ENCODE measurements around the gene AHI1.

AHI1 gene

DNA sequence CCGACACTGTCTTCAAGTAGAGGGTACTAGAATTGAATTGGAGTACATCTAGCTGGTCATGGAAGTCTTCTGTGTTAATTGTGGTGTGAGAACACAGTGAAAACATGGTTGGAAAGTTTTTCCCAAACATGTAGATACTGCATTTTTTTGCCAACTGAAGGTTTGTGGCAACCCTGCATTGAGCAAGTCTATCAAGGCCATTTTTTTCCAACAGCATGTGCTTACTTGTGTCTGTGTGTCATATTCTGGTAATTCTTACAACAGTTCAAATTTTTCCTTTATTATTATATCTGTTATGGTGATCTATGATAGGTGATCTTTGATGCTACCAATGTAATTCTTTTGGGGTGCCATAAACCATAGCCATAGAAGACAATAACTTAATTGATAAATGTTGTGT is 169.4 kb downstream of the AHI1 start:
- DNase-seq (ENCODE audit: low read depth): no peak

DNA sequence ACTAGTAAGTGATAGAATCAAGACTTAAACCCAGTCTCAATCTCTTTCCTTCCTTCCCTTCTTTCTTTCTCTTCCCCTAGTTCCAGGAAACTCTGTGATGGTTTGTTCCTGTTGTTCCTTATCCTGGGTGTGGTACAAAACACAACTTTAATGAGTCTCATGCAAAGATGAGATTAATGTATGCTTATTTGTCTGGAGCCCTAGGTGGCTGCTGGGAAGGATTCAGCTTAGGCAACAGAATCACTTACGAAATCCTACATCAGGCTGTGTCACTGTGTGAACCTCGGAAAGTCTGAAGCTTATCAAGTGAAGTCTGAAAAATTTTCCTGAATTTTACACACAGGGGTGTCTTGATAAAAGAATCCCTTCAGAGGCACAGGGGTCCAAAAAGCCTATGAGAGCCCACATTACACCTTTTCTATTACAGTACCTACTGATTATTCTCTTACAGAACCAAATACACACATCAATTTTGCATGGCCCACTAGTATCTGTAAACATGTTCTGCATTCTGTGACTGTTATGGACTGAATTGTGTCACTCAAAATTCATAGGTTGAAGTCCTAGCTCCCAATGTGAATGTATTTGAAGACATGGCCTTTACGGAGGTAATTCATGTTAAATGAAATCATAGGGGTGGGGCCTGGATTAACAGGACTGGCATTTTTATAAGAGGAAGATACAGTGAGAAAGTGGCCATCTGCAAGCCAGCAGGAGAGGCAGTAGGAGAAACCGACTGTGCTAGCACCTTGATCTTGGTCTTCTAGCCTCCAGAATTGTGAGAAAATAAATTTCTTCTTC is 171.7 kb downstream of the AHI1 start:
- no peak for DNase-seq (ENCODE audit: low read depth)

DNA sequence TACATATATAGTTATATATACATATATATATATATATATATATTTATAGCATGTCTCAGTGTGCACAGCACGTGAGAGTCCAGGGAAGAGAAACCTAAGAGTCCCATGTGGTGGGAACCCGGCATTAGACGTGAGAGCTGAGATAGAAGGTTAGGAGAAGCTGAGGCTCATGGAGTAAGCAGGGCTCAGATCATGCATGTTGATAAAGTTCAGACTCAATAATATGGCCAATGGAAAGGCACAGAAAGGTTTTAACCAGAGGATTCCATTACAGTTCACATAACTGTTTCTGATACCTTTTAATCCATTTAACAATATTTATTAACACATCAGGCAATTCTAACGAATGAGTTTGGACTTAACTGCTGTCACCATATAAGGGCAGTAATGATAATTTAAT is 173.0 kb downstream of the AHI1 start:
- no peak for DNase-seq (ENCODE audit: low read depth)

DNA sequence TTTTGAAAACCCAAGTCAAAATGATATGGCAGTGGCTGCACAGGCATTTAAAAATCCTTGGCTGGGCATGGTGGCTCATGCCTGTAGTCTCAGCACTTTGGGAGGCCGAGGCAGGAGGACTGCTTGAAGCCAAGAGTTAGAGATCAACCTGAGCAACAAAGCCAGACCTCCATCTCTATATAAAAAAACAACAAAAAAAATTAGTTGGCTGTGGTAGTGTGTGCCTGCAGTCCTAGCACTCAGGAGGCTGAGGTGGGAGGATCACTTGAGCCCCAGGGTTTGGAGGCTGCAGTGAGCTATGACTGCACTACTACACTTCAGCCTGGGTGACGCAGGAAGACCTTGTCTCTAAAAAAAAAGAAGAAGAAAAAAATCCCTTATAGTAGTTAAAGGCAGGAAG is 173.6 kb downstream of the AHI1 start:
- DNase-seq (ENCODE audit: low read depth): no peak

DNA sequence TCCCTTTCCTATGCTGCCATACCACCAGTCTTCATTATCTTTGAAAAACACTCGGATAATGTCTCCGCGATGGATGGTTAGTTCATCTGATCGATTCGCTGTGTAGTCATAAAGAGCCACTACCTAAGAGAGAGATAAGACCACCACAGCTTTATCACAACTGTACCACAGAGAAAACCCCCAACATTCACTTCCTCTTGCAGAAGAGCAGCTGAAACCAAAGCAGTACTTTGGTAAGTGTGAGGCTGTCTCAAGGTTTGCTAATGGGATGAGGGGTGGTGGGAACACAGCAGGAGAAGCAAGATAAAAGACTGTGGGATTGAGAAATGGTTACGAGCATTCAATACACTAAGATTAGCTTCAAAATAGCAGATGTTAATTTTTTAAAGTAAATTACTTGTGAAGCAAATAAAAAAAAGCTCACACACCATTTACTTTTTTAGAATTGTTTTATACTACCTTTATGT is 174.3 kb downstream of the AHI1 start:
- no peak for DNase-seq (ENCODE audit: low read depth)

DNA sequence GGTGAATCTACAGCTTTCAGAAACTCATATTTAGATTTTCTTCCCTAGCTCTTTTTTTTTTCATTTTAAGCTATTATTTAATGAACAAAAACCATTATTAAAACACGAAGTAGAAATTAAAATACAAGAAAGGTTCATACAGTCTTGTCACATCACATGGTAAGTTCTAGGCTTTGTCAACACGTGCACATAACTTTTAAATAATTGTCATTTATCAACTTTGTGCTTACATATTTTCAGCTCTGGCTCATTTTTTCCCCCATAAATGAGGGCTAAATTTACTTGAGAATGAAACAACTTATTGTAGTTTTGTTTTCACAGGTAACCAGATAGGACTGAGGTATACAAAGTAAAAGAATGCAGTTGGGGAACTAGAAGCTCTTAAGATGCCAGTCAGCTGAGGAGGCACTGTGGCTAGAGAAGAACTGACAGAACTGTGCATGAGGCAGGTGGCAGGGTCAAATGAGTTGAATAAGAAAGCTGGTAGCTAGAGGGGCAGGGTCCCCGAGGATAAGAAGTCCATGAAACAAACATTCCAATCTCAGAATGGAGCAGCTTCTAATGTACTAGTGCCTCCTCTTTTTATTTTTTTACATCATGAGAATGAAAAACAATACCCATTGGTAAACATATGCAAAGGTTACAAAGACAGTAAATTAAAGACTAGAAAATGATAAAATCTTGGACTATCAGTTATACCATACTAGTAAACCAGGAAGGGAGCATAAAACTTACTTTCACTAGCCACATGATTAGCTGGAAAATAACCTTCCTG is 174.9 kb downstream of the AHI1 start:
- DNase-seq (ENCODE audit: low read depth): no peak

DNA sequence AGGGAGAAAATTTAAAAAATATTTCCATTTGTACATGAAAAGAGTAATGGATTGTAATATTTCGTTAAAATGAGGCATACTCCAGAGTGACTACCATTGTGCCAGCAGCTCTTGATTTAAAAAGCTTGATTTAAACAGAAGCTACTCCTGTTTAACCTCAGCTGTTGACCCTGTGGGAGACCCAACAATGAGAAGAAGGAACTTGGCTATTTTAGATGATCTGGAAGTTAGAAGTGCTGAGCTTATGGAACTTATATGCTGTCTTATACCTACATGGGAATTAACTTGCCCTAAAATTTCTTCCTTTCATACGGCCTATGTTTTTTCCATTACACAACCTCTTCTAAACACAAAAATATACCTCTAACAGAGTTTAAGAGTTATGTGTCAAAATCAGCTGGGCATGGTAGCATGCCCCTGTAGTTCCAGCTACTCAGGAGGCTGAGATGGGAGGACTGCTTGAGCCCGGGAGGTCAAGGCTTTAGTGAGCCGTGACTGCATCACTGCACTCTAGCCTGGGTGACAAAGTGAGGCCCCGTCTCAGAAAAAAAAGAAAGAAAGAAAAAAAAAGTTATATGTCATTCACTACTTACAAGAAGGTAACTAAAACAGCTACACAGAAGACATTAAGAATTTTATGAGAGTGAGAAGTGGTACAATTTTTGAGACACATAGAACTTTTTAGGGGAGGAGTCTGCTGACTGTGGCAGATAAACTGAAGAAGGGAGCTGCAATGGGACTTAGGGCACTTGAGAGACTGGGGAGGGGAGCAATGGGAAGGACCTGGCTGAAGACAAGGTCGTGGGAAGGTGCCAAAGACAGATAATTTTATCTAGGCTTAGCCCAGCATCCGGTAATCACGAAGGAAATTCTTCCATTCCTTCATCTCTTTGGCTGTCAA is 176.6 kb downstream of the AHI1 start:
- no peak for DNase-seq (ENCODE audit: low read depth)

DNA sequence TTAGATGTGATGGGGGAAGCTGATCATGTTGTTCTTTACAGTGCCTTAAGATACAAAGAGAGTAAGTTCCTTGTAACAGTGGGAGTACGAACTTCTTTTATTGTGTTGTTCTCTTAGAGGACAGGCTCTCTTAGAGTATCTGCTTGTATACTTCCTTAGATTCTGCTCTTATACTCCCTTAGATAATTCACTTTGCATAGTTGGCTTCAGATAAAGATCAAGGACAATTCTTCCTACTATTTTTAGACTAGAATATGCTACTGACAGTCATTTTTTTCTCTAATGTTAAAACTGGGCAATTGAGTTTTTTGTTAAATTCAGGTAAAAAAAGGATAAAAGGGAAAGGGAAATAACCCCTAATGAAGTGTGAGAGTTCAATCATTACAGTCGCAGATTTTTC is 177.7 kb downstream of the AHI1 start:
- no peak for DNase-seq (ENCODE audit: low read depth)

DNA sequence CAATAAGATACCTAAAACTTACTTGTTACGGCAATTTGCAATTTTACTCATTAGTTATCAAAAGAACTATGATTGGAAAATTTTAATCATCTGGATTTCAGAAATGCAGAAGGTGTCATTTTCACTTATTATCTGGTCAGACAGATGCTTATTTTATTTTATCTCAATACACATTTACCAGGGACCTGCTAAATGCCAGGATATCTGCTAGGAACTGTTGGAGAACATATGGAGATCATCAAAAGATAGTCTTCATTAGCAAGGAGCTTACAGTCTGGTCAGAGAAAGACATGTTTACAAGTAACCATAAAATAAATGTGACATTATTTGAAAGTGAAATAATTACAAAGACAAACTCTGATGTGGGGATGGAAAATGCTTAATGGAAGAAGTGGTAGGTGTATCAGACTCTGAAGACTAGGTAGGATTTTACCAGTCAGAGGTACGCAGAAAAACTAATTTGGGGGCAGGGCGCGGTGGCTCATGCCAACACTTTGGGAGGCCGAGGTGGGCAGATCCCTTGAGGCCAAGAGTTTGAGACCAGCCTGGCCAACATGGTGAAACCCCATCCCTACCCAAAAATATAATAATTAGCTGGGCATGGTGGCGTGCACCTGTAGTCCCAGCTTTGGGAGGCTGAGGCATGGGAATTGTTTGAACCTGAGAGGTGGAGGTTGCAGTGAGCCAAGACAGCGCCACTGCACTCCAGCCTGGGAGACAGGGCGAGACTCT is 178.6 kb downstream of the AHI1 start:
- DNase-seq (ENCODE audit: low read depth): no peak

DNA sequence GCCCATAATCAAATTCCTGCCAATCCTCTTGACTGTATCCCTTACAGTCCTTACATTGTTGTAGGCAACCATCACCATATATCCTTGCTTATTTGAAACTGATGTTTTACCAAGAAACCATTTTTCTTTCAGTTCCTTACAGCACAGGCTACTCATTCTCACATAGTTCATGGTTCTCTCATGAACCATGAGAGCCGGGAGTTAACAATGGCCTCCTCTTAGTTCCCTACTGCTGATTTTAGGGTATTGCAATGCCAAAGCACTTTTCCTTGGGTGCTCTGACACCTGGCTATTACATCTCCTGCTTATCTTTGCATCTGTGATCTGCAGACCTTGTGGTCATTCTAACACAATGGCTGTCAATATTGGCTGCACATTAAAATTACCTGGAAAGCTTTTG is 183.0 kb downstream of the AHI1 start:
- DNase-seq (ENCODE audit: low read depth): no peak

DNA sequence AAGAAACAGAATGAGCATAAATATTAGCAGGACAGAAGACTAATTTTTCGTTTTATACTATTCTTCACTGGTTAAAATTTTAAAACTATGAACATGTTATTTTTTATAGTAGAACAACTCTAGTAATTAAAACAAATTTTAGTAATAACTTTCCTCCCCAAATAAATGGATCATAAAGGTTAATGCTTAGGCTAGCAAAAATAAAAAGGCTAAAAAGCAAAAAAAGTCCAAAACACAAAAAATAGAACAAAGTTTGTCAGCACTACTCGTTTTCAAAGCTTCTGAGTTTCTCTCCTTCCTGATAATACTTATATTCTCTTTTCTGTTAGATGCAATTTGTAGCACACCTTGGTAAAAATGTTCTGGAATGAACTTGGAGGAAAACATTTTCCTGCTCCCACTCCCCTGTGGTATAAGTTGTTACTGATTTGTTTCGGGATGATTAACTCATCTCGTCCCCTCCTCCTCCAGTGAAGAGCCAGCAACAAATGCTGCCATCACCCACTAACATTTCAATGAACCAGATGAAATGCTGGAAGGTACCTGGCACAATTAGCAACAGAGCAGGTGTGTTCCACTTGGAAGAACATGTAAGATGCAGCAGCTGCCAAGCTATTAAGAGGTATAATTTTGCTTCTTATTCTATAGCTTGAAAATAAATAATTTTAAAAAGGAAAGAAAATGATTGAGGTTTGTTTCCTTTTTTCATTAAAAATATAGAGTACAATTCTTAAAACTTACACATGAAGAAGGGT is 185.9 kb downstream of the AHI1 start:
- no peak for DNase-seq (ENCODE audit: low read depth)

DNA sequence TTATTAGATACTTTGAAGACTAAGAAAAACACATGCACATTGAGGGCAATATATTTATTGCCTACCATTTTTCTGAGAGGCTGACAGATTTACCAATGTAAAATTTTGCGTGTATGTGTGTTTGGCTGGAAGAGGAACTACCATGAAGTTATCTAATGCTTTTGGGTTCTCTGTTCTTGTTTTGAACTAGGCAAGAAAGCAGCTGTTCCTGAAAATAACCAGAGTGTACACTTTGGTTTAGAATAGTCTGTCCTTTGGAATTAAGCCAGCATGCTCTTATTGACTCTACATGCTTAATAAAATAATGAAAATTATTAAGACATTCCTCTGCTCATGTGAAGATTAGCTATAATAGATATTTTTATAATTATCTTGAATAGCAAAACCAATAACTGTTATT is 187.2 kb downstream of the AHI1 start:
- no peak for DNase-seq (ENCODE audit: low read depth)

DNA sequence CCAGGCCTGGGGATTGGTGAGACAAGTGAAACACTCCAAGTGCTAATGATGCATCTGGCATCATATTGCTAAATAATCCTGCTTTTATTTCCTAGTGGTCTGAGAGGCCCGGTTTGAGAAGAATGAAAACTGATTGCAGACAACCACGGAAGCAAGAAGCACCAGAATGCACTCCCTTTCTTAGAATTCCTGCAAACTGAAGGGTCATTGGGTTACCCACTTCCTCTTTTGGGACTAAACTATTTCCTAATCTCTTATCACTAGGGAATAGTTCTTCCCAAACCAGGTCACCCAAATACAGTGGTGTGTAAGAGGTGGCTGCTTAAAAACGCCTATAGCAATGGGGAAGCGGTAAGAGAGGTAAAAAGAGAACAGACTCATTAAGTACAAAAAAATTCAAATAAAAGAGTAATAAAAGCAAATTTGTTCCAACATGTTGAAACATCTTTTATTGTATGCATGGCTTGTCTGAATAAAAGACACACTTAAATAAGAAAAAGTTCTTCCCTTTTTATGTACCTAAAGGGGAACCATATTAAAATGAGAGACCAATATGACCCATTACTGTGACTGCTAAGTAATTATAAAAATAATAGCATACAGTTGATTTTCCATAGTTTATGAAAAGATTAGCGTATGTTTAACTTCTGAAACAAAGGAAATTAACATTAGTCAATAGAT is 190.7 kb downstream of the AHI1 start:
- no peak for DNase-seq (ENCODE audit: low read depth)

DNA sequence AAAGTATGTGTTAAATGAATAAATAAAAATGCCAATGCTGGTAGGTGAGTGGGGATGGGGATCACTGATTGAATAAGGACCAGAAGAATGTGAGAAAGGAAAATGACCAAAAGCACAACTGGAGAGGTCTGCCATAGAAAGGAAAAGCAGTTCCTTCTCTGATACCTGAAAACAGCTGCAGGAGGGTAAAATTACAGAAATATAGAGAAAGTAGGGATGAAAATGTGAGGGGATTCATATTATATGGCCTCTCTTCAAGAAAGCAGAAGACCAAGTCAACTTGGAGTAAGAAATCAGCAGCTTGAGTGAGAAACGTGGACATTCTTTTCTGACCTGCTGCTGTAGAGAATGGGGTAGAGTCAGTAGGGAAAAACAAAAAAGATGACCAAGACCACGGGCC is 191.4 kb downstream of the AHI1 start:
- DNase-seq (ENCODE audit: low read depth): no peak

DNA sequence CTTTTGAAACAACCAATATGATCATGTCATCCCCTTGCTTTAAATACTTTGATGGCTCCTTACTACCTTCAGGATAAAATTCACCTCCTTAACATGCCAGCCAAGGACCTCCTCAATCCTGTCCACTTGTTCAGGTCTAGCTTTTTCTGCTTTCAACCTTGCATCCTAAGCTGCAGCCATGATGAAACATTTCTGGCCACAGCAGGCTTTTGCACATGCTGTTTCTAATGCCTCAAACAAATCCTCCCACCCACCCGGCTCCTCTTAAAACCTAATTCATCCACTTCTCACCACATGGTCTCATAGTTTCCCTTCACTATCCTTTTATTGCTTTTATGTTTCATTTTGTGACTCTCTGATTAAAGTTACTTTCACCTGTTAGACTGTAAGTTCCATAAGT is 191.9 kb downstream of the AHI1 start:
- DNase-seq (ENCODE audit: low read depth): no peak

DNA sequence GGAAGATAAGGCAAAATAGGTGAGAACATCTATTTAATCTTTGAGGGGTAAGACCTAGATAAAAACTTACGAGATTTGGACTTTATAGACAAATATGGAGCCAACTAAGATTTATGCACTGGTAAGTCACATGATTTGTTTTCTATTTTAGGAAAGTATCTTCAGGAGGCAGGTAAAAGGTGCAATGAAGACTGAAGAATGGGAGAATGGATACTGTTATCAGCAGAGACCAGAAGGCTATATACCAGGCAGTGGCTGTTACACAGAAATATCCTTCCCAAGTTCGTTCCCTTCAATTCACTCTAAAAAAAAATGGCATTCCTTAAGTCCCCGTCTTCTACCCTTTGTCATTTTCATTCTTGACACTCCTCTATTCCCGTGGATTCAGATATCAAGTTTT is 192.7 kb downstream of the AHI1 start:
- no peak for DNase-seq (ENCODE audit: low read depth)

DNA sequence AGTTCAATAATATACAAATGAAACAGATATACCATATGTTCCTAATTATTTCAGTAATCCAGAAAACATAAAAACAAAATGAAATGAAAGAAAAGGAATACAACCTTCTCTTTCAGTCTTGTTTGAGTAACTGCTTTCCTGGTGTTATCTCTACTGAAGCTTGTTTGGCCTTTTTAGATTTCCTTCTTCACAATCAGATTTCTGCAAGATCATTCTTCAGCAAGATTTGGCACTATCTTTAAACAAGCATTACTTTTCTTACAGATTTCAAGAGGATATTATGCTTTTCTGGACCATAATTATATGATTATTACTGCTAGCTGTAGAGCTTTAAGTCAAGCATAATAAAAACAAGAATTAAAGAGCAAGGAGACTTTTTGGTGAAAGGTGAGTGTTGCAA is 196.2 kb downstream of the AHI1 start:
- DNase-seq (ENCODE audit: low read depth): no peak

DNA sequence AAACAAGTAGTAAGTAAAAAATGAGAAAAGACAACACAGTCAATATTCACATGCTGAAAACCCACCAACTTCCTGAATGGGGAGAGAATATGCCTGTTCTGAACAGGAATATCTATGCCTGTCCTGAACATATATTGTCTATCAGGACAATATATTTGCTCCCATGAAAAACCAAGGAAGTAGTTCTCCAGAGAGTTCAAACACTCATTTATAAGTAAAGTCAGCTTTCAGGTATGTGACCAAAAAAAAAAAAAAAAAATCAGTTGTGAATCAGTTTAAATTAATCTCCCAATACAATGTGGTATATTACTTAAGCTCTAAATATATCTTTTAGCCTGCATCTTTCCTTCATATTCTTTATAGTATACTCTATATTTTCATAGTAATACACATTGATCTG is 197.0 kb downstream of the AHI1 start:
- DNase-seq (ENCODE audit: low read depth): no peak

DNA sequence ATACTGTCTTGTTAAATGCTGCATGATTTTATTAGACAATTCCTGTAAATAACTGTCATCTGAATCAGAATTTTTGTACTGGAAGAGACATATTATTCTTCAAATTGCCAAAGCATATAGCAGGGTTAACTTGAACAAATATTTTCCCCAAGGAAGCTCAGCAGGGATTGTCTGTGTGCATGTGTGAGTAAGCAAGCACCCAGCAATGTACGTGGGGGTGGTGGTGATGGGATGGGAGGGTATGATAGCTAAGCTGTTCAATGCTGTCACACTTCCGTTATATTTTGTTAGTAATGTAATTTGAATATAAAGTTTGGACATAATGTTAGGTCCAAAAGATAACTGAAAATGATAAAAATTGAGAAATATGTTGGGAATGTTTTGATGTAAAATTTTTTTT is 198.3 kb downstream of the AHI1 start:
- peak; percentile 82 for DNase-seq (ENCODE audit: low read depth)

DNA sequence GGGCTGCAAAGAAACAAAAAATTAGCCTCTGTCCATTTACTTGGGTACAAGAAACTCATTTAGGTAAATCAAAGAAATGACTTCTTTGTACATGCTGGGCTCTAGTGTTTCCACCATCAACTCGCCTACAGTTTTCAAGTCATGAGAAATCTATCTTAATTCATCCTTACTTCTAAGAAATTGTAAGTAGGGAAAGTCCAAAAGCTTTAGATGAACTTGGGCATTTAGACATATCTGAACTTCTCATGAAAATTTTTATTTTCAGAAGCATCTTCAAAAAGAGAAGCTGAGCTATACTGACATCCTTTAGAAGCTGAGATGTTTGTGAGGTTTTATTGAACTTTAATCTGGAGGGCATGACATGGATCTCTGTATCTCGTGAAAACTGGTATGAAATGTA is 199.1 kb downstream of the AHI1 start:
- DNase-seq (ENCODE audit: low read depth): no peak

DNA sequence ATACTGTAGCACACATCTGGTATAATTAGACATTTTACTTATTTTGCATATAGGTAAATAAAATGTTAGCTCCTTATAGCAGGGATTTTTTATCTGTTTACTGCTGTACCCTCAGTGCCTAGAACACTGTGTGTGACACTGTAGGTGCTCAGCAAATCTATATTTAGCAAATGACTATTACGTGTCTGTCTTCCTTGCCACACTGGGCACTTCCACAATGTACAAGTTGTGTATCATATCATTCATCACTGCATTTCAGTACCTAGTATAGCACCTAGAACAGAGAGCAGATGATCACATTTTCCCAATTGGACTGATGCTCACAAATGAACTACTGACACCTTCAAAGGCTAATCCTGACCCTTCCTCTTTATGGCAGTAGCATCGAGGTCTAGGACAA is 200.8 kb downstream of the AHI1 start:
- DNase-seq (ENCODE audit: low read depth): no peak
